OCI-M2 (cell line): ENCODE results near the gene PSAPL1.
"Not testable (repeated sequence)": the region's sequence is repeated elsewhere in the genome, so short reads cannot be mapped to it uniquely, and the experiment has no call there.

ENCODE experiments used
- DNase-seq: peaks from one replicate; lab custom pipeline; 2025; ENCODE audit not compliant: unreplicated experiment; lab: John Stamatoyannopoulos, UW

PSAPL1 gene

DNA sequence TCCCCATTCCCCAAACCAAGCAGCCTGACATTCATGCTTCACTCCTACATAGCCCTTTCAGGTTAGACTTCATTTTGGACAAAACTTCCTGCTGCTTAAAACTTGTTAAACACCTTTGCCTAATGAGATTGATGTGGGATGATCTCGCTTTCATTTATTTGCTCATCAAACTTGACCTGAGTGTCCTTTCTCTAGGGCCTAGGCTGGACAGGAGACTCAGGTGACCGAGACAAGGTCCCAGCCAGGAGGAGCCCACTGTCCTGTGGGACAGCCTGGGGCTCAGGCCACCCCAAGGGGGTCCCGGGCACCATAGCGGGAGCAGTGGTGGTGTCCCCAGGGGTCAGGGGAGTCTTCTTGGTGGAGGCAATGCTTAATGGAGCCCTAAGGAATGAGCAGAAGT, 23.7 kb upstream of the PSAPL1 start:
- DNase-seq: no peak

DNA sequence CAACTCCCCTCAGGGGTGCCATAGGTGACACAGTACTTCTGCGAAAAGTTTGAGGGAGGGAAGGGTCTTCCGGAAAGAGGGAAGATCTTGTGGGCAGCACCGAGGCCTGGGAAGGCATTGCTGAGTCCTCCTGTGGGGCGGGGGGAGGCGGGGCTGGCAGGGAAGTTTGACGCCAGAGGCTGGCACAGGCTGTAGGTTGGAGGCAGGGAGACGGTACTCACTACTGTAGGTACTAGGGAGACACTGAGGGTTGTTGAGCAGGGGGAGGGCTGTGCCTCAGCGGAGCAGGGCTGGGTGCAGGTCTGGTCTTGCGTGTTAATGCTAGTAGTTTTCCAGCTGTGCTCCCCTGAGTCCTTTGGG, 23.3 kb upstream of the PSAPL1 start:
- no peak for DNase-seq

GRCh38 chr4:7457201-7458065, 22.7 kb upstream of the PSAPL1 start:
- no peak for DNase-seq

GRCh38 chr4:7452802-7453201, 18.1 kb upstream of the PSAPL1 start:
- DNase-seq: not testable (repeated sequence)

GRCh38 chr4:7451800-7452199, 17.1 kb upstream of the PSAPL1 start:
- DNase-seq: no peak

- no peak for DNase-seq
Measured at GRCh38 chr4:7451434-7451789, 16.7 kb upstream of the PSAPL1 start.

- DNase-seq: no peak
Measured at GRCh38 chr4:7450775-7451433, 16.2 kb upstream of the PSAPL1 start.

GRCh38 chr4:7448036-7448435, 13.3 kb upstream of the PSAPL1 start:
- DNase-seq: no peak

DNA sequence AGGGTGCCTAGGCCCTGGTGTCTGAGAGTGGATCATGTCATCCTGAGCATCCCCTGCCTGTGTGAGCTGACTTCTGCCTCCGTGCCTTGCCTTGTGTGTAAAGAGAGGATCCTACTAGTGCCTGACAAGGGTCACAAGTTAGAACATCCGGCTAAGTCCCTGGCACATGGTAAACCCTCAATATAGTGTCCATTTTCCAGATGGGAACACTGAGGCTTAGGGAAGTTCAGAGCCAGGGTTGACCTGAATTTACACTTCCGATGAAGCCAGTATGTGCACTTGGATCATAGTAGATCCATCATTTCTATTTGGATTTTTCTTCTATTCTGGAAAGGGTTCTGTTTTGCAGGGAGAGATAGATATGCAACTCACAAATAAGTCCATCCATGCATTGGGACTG, 12.5 kb upstream of the PSAPL1 start:
- no peak for DNase-seq

GRCh38 chr4:7444731-7445130, 10.0 kb upstream of the PSAPL1 start:
- no peak for DNase-seq

DNA sequence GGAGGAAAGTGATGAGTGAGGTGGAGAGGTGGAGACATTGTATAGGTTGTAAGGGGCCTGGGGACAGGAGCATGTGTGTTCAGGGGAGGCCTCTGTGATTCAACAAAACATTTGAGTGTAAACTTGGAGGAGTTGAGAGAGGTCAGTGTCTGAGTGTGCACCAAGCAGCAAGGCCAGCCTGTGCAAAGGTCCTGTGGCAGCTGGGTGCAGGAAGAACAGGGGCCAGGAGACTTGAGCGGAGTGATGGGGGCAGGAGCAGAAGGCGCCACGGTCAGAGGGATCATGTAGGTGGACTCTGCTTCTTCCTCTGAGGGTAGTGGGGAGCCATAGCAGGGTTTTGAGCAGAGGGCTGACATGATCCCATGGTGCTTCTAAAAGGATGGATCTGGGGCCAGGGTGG, 9.6 kb upstream of the PSAPL1 start:
- DNase-seq: no peak

DNA sequence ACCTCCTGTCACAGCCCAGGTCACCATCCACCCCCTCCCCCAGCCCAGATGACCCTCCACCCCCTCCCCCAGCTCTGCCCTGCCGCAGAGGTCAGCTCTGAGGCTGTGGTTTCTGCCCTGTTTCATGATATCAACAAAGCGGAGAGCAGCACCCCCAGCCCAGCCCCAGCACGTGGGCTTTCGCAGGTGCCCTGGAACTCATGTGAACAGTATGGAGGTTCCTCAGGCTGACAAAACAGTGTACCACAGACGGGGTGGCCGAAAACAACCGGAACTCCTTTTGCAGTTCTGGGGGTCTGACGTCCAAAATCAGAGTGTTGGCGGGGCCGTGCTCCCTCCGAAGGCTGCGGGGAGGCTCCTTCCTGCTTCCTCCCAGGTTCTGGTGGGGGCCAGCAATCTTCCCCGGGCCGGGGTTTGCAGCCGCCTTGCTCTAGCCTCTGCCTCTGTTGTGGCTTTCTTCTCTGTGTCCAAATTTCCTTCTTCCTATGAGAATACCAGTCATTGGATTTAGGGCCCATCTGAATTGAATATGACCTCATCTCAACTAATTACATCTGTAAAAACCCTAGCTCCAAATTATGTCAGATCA, 7.9 kb upstream of the PSAPL1 start:
- DNase-seq: no peak

DNA sequence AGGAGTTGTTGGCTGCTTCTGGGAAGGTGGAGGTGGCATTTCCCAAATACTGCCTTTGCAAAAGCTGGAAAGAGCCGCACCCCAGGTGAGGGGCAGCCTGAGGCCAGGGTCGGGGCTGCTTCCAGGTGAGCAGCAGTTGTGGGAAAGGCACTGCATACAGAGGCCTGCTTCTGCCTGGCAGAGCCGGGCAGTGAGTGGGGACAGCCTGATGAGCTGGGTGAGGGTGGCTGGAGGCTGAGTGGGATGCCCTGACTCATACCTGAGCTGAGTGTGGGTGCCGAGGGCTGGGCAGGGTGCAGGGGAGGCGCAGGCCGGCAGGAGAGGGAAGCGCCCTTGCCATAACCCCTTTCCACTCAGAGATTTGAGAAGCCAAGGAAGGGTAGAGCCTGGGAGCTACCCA, 6.5 kb upstream of the PSAPL1 start:
- DNase-seq: no peak

DNA sequence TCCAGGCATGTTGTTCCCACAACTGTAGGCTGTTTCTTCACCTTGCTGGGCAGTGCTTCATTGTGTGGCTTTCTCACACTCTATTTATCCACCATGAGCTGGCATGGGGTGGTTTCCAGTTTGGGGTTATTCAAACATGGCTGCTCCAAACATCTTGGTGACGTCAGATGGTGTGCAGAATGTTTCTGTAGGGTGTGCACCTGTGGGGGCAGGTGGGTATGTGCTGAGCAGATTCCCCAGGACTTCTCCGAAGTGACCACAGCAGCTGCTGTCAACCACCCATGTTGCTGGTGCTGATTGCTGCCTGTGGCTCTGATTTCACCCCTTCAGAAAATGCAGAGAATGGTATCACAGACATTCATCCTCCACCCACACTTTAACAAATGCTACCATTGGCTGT, 5.0 kb upstream of the PSAPL1 start:
- DNase-seq: no peak

GRCh38 chr4:7436256-7436655, 1.5 kb upstream of the PSAPL1 start:
- no peak for DNase-seq

- DNase-seq: no peak
Measured at GRCh38 chr4:7435471-7436061, 836 bp upstream of the PSAPL1 start.

- no peak for DNase-seq
Measured at GRCh38 chr4:7434141-7434765, 477 bp downstream of the PSAPL1 start.

GRCh38 chr4:7433376-7434140, 1.2 kb downstream of the PSAPL1 start:
- DNase-seq: no peak

DNA sequence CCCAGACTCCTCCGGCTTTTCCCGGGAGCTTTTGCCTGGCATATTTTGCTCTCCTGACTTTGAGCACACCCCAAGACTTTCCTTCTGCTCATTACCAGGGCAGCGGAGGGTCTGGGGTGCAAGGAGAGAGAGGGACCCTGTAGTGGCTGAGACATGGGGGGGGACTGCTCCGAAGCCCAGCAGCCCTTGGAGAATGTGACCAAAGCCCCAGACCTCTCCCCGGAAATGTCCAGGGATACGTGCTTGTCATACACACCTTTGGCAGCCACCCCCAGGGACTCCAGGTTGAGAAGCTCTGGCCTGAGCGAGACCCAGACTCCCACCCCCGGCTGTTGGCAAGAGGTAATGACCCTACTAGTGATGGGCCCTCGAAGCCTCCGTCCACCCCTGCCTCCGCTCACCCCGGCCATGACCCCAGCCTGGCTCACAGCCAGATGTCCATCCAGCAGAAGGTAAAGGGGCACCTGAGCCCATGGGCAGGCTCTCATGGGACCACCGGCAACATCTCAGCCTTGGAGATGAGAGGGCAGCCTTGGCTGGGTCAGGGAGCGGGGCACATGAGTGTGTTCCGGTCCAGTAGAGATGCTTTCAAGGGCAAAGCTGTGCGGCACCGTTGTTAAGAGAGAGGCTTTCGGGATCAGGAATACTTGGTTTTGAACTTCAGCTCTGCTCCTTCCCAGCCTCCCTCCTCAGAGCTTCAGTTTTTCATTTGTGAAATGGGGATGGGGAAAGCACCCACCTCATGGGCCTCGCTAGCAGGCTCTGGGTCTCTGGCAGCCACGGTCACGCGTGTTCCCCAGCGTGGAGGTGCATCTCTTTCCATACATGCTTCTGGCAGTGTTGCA, 2.0 kb downstream of the PSAPL1 start:
- no peak for DNase-seq
